Measurements from ENCODE around the gene CBLL2.

DNA sequence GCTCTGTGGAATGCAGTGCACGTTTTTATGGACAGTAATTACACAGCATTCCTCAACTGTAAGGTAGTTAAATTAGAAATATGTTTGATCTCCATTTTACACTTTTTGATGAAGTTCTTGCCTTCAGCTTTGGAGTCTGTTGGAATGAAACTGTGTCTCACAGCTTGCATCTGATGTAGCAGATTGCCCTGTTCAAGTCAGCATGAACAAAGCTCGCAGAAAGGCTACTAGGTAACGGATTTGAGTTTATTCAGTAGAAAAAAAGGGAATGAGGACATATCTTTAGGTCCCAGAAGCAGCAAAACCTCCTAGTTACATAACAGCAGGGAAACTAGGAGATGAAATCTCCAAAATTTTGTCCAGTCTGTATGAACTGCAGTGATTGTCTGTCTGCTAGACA lies 24.3 kb upstream of the CBLL2 start:
- TF ChIP-seq GATA2 (IDR thresholded peaks at IDR 0.05; ENCODE audit: low read depth, low read length) (no peak), GATA3 (IDR thresholded peaks at IDR 0.05; ENCODE audit: low read depth, low read length) (no peak)
